Keratinocyte (primary cell): ENCODE results near the gene HIVEP1. TPM values are rescaled to one million over a fixed set of nuclear protein-coding genes. Genes with fewer than 3 reads are reported as not detected.

Source experiments
- DNase-seq: peaks from one replicate; pipeline ENCODE4 v3.0.0-alpha.2; 2011; ENCODE audit warnings: low read depth, missing footprints, low spot score
- FAIRE-seq: peaks from 2 replicates; lab custom pipeline; 2011; peaks lifted over from hg19 to GRCh38; lab: Jason Lieb, UNC
- H2AFZ ChIP-seq: 2 replicates; pipeline ENCODE4 v1.6.0; 2012; ENCODE audit warnings: low read length, control low read depth, inconsistent platforms; ENCODE audit not compliant: control insufficient read depth
- H3K27ac ChIP-seq: 2 replicates; pipeline ENCODE4 v1.5.1; 2011; ENCODE audit warnings: low read length; ENCODE audit not compliant: control insufficient read depth, insufficient read depth
- H3K27me3 ChIP-seq: 3 replicates; pipeline ENCODE4 v1.6.0; 2011; ENCODE audit warnings: low read length; ENCODE audit not compliant: control insufficient read depth, insufficient read depth; ENCODE audit errors: extremely low read depth
- H3K36me3 ChIP-seq, 2 experiments: 2 replicates in 1 of 2; 3 replicates in 1 of 2; pipeline ENCODE4 v1.5.1; 2011; ENCODE audit warnings: low read length in 2 of 2, mild to moderate bottlenecking in 1 of 2; ENCODE audit not compliant: control insufficient read depth in 2 of 2, insufficient read depth in 2 of 2; ENCODE audit errors: extremely low read depth in 1 of 2
- H3K4me1 ChIP-seq: 3 replicates; pipeline ENCODE4 v1.5.1; 2011; ENCODE audit warnings: low read length; ENCODE audit not compliant: control insufficient read depth, insufficient read depth; ENCODE audit errors: extremely low read depth
- H3K4me2 ChIP-seq: 3 replicates; pipeline ENCODE4 v1.6.0; 2011; ENCODE audit warnings: low read depth, low read length; ENCODE audit not compliant: control insufficient read depth, insufficient read depth; ENCODE audit errors: extremely low read depth
- H3K4me3 ChIP-seq, 3 experiments: fragments of 200-600 bp in 1 of 3; sonication (generic) in 1 of 3; 2 replicates in 2 of 3; 3 replicates in 1 of 3; pipeline ENCODE4 v1.5.1; 2011 to 2016; ENCODE audit warnings: low read length in 3 of 3, mild to moderate bottlenecking in 3 of 3, control low read depth in 2 of 3, inconsistent platforms in 1 of 3, low read depth in 1 of 3, mixed read lengths in 1 of 3, mixed run types in 1 of 3, moderate library complexity in 1 of 3; ENCODE audit not compliant: control insufficient read depth in 2 of 3, insufficient read depth in 2 of 3; ENCODE audit errors: extremely low read depth in 1 of 3
- H3K79me2 ChIP-seq: 2 replicates; pipeline ENCODE4 v1.6.0; 2012; ENCODE audit warnings: low read length; ENCODE audit not compliant: control insufficient read depth, insufficient read depth
- H3K9ac ChIP-seq: 3 replicates; pipeline ENCODE4 v1.6.0; 2011; ENCODE audit warnings: low read length; ENCODE audit not compliant: control insufficient read depth, insufficient read depth; ENCODE audit errors: extremely low read depth
- H3K9me1 ChIP-seq: 3 replicates; pipeline ENCODE4 v1.6.0; 2011; ENCODE audit warnings: low read length; ENCODE audit not compliant: control insufficient read depth, insufficient read depth; ENCODE audit errors: extremely low read depth
- H3K9me3 ChIP-seq: 2 replicates; pipeline ENCODE4 v1.5.1; 2012; ENCODE audit warnings: low read depth, low read length; ENCODE audit not compliant: control insufficient read depth
- H4K20me1 ChIP-seq: 3 replicates; pipeline ENCODE4 v1.6.0; 2011; ENCODE audit warnings: low read length; ENCODE audit not compliant: control insufficient read depth, insufficient read depth; ENCODE audit errors: extremely low read depth
- EZH2 ChIP-seq: IDR thresholded peaks from one replicate; pipeline ENCODE4 v1.6.1; 2012; ENCODE audit warnings: inconsistent platforms, mild to moderate bottlenecking, low read length, moderate library complexity
- dilution Hi-C: fragments of 300-500 bp; cut with MboI; formaldehyde crosslinking; loops from one replicate; pipeline ENCODE4 v1.7.0; 2020; ENCODE audit warnings: low sequenced_read_pairs; ENCODE audit not compliant: extremely low pct_ligation_motif_present
- polyA plus RNA-seq, 5 experiments: library from polyadenylated mRNA; depleted of rRNA in 3 of 5; stranded (reverse) in 3 of 5; stranded (forward) in 1 of 5; unstranded in 1 of 5; fragments of >200 nt; gene quantifications; 1 replicate in 1 of 5; 2 replicates in 3 of 5; 3 replicates in 1 of 5; pipeline versions ENCODE4 v1.2.1 to v1.2.3, GENCODE V29; 2011 to 2012; ENCODE audit warnings: missing spikeins in 2 of 5, low read depth in 1 of 5, low replicate concordance in 1 of 5
- TF ChIP-seq, protein P1 (sequence below), 3 experiments: IDR thresholded peaks in 1 of 3; conservative IDR thresholded peaks in 1 of 3; optimal IDR thresholded peaks in 1 of 3; 2 replicates in 2 of 3; 3 replicates in 1 of 3; pipeline versions ENCODE3 to v1.5.1; 2011; ENCODE audit warnings: low read length in 3 of 3, mild to moderate bottlenecking in 3 of 3, moderate library complexity in 2 of 3, control low read depth in 1 of 3, inconsistent platforms in 1 of 3; ENCODE audit not compliant: insufficient read depth in 2 of 3; ENCODE audit errors: extremely low read depth in 1 of 3

The HIVEP1 gene
- polyA plus RNA-seq, 1 donor (not counting 4 experiments of a cell fraction or from before 2014, with no cell fraction given) = 13.7 TPM

DNA sequence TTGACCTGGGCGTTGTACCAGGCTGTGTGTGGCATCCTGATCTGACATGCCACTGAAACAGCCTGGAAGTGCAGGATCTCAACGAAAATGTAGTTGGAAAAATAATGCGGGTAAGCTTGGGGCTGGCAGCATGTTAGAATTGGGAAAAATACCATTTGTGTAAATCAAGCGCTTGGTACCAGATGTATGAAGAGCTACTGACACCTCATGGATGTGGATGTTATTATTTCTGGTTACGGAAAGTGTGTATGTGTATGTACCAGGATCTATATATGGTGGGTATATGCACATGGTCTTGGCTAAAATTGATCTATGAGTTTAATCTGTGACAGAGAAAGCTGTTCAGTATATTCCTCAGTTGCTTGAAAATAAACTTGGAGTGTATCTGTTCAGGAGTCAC is 22.7 kb downstream of the HIVEP1 start:
- peak overlapping the region in 2 of 3 experiments; percentile 19 to 21 for H3K4me3 ChIP-seq
- TF ChIP-seq, protein P1, sequence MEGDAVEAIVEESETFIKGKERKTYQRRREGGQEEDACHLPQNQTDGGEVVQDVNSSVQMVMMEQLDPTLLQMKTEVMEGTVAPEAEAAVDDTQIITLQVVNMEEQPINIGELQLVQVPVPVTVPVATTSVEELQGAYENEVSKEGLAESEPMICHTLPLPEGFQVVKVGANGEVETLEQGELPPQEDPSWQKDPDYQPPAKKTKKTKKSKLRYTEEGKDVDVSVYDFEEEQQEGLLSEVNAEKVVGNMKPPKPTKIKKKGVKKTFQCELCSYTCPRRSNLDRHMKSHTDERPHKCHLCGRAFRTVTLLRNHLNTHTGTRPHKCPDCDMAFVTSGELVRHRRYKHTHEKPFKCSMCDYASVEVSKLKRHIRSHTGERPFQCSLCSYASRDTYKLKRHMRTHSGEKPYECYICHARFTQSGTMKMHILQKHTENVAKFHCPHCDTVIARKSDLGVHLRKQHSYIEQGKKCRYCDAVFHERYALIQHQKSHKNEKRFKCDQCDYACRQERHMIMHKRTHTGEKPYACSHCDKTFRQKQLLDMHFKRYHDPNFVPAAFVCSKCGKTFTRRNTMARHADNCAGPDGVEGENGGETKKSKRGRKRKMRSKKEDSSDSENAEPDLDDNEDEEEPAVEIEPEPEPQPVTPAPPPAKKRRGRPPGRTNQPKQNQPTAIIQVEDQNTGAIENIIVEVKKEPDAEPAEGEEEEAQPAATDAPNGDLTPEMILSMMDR (optimal IDR thresholded peaks at IDR 0.05 in 1 of 3, IDR thresholded peaks at IDR 0.05 in 1 of 3, conservative IDR thresholded peaks at IDR 0.05 in 1 of 3; ENCODE audit: extremely low read depth in 1 of 3, insufficient read depth in 2 of 3, low read length in 3 of 3) = peak in 1 of 3 experiments; percentile 15
- no peak for TF ChIP-seq EZH2
- peaks cover 74% of the 10 kb centered on the region for H3K79me2 ChIP-seq
- H3K27me3 ChIP-seq = no peaks in the 10 kb centered on the region
- no peaks in the 10 kb centered on the region for H3K9me3 ChIP-seq
- no peaks in the 10 kb centered on the region for H4K20me1 ChIP-seq
- peaks cover 2 to 6% of the 10 kb centered on the region in 2 experiments for H3K36me3 ChIP-seq
- H3K27ac ChIP-seq = peak overlapping the region; percentile 50
- DNase-seq (no peak), FAIRE-seq (no peak)
- peaks cover 46% of the 10 kb centered on the region for H3K4me1 ChIP-seq
- dilution Hi-C loops = no loop called here
- no peaks in the 10 kb centered on the region for H3K9me1 ChIP-seq
- H3K9ac ChIP-seq = peak overlapping the region; percentile 7
- peak overlapping the region; percentile 12 for H2AFZ ChIP-seq
- H3K4me2 ChIP-seq = peak overlapping the region; percentile 55

DNA sequence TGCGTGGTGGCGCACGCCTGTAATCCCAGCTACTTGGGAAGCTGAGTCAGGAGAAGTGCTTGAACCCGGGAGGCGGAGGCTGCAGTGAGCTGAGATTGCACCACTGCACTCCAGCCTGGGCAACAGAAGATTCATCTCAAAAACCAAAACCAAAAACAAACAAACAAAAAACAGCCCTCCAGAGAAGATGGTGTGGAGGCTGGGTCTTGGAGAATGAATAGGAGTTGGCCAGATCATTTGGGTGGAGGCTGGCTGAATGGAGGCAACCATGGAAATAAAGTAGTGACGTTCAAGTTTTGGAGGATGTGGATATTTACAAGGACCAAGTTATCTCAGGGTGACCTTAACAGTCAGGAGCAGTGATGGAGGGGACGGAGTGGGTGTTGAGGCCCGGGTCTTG is 24.7 kb downstream of the HIVEP1 start:
- H3K27ac ChIP-seq = no peak overlapping the region
- no peak overlapping the region for H3K9ac ChIP-seq
- no peaks in the 10 kb centered on the region for H3K9me3 ChIP-seq
- no peak overlapping the region for H3K4me3 ChIP-seq
- no peaks in the 10 kb centered on the region for H3K27me3 ChIP-seq
- DNase-seq (no peak), FAIRE-seq (no peak)
- peaks cover 2 to 6% of the 10 kb centered on the region in 2 experiments for H3K36me3 ChIP-seq
- H2AFZ ChIP-seq = no peak overlapping the region
- peaks cover 74% of the 10 kb centered on the region for H3K79me2 ChIP-seq
- H3K9me1 ChIP-seq = no peaks in the 10 kb centered on the region
- TF ChIP-seq, protein P1 (optimal IDR thresholded peaks at IDR 0.05 in 1 of 3, IDR thresholded peaks at IDR 0.05 in 1 of 3, conservative IDR thresholded peaks at IDR 0.05 in 1 of 3; ENCODE audit: extremely low read depth in 1 of 3, insufficient read depth in 2 of 3, low read length in 3 of 3) = no peak
- no peak for TF ChIP-seq EZH2
- H4K20me1 ChIP-seq = no peaks in the 10 kb centered on the region
- dilution Hi-C loops = no loop called here
- no peak overlapping the region for H3K4me2 ChIP-seq
- H3K4me1 ChIP-seq = peaks cover 36% of the 10 kb centered on the region
